ENCODE measurements around the gene ARHGAP4. TPM values are rescaled to one million over a fixed set of nuclear protein-coding genes. Genes with fewer than 3 reads are reported as not detected.
A peak's percentile ranks its signal among the peaks of the same experiment; 100 is the strongest.

ARHGAP4 gene
- total RNA-seq, 4 donors from 2014 or later = 23.6 to 211 (median 57.6) TPM

DNA sequence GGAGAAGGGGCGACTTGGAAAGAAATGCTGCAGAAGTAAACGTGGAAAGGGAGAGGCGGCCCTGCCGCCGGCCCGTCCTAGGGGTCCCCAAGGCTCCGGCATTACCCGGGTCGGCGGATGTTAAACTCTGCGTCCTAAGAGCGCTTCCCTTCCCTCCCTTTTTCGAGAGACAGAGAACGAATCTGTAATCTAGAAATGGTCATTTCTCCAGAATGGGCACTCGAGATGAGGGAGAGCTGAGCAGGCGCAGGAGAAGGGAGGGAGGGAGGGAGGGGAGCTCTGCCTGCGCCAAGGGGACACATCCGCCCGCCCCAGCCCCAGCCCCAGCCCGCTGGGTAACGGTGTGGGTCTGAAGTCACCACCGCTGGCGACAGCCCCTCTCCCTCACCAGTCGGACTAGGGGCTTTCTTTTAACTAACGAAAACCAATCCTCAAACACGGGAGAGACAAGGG lies 43.9 kb upstream of the ARHGAP4 start:
- Histone ChIP-seq H3K4me3 (peak overlapping the region; percentile 70 to 85 (median 79)), H3K4me1 (peaks cover 0 to 57% (median 15%) of the 10 kb centered on the region in 4 donors), H3K36me3 (no peaks in the 10 kb centered on the region), H3K27ac (peak overlapping the region; percentile 99 to 100 (median 99)), H3K9me3 (no peaks in the 10 kb centered on the region), H3K27me3 (no peaks in the 10 kb centered on the region)
- TF ChIP-seq, protein P1, sequence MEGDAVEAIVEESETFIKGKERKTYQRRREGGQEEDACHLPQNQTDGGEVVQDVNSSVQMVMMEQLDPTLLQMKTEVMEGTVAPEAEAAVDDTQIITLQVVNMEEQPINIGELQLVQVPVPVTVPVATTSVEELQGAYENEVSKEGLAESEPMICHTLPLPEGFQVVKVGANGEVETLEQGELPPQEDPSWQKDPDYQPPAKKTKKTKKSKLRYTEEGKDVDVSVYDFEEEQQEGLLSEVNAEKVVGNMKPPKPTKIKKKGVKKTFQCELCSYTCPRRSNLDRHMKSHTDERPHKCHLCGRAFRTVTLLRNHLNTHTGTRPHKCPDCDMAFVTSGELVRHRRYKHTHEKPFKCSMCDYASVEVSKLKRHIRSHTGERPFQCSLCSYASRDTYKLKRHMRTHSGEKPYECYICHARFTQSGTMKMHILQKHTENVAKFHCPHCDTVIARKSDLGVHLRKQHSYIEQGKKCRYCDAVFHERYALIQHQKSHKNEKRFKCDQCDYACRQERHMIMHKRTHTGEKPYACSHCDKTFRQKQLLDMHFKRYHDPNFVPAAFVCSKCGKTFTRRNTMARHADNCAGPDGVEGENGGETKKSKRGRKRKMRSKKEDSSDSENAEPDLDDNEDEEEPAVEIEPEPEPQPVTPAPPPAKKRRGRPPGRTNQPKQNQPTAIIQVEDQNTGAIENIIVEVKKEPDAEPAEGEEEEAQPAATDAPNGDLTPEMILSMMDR (IDR thresholded peaks at IDR 0.05) = no peak
- TF ChIP-seq POLR2A (IDR thresholded peaks at IDR 0.05) = no peak
- peak in 1 of 3 donors; percentile 66 for DNase-seq

DNA sequence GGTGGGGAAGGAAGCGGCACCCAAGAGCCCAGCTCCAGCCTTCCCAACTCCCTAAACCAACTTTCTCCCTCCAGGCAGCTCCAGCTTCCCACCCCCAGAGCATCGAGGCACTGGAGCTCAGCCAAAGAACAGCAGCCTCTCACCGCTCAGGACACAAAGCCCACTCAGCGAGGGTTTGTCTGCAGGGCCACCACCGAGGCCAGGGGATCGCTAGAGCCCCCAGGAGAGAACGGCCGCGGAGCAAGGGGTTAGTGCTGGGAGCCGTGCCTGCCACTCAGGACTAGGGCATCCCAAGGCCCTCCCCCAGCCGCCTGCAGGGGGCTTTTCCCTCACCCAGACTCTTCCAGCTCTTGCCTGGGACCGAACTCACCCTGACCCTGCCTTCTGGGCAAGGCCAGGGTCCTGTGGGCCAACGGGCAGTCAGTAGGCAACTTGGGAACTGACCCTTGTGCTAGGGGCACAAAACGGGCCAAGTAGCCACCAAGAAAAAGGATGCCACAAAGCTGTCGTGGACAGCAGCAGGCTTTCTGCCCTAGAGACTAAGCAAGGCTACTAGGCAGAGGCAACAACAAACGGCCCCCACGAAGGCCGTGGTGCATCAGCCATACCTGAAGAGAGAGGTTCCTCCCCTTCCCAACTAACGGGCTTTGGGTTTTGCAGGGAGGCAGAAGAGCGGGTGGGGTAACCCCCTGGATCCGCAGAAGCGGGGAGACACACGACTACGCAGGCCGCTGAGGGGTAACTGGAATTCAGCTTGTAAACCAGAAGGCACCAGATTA lies 43.2 kb upstream of the ARHGAP4 start:
- H3K4me3 ChIP-seq = peak overlapping the region; percentile 70 to 85 (median 79)
- H3K27ac ChIP-seq = peak overlapping the region; percentile 99 to 100 (median 99)
- DNase-seq = peak in 1 of 3 donors; percentile 49
- TF ChIP-seq, protein P1 (IDR thresholded peaks at IDR 0.05) = no peak
- no peak for TF ChIP-seq POLR2A (IDR thresholded peaks at IDR 0.05)
- H3K27me3 ChIP-seq = no peaks in the 10 kb centered on the region
- no peaks in the 10 kb centered on the region for H3K9me3 ChIP-seq
- H3K4me1 ChIP-seq = peaks cover 0 to 51% (median 15%) of the 10 kb centered on the region in 4 donors
- no peaks in the 10 kb centered on the region for H3K36me3 ChIP-seq

DNA sequence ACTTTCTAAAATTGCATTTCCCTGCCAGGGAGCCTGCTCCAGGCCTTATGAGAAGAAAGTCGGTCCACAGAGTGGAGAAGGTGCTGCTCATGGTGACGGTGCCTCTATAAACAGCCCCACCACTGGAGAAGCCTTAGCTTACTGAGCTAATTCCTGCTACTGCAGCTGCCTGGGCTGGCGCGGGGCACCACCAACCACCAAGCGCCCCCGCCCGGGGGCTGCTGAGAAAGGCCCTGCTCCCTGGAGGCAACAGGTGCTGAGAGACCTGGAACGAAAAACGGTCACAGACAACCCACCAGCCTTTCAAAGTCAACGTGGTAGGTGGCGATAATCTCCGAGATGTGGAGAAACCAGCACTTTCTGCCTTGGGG lies 42.7 kb upstream of the ARHGAP4 start:
- Histone ChIP-seq H3K36me3 (peaks cover 0 to 2% (median 0%) of the 10 kb centered on the region in 3 donors), H3K4me3 (peak overlapping the region; percentile 70 to 85 (median 79)), H3K4me1 (peaks cover 0 to 45% (median 15%) of the 10 kb centered on the region in 4 donors), H3K9me3 (no peaks in the 10 kb centered on the region), H3K27ac (peak overlapping the region; percentile 99 to 100 (median 99)), H3K27me3 (no peaks in the 10 kb centered on the region)
- peak in 2 of 3 donors; percentile 61 to 76 for DNase-seq
- TF ChIP-seq, protein P1 (IDR thresholded peaks at IDR 0.05) = no peak
- TF ChIP-seq POLR2A (IDR thresholded peaks at IDR 0.05) = no peak

GRCh38 chrX:153968255-153968654 lies 42.2 kb upstream of the ARHGAP4 start:
- Histone ChIP-seq H3K4me1 (peaks cover 0 to 41% (median 15%) of the 10 kb centered on the region in 4 donors), H3K27me3 (no peaks in the 10 kb centered on the region), H3K4me3 (peak overlapping the region in 3 of 4 donors; percentile 70 to 85 (median 79)), H3K27ac (peak overlapping the region; percentile 99 to 100 (median 99)), H3K36me3 (peaks cover 0 to 6% (median 0%) of the 10 kb centered on the region in 3 donors), H3K9me3 (no peaks in the 10 kb centered on the region)
- TF ChIP-seq, protein P1 (IDR thresholded peaks at IDR 0.05) = no peak
- no peak for TF ChIP-seq POLR2A (IDR thresholded peaks at IDR 0.05)
- no peak for DNase-seq

DNA sequence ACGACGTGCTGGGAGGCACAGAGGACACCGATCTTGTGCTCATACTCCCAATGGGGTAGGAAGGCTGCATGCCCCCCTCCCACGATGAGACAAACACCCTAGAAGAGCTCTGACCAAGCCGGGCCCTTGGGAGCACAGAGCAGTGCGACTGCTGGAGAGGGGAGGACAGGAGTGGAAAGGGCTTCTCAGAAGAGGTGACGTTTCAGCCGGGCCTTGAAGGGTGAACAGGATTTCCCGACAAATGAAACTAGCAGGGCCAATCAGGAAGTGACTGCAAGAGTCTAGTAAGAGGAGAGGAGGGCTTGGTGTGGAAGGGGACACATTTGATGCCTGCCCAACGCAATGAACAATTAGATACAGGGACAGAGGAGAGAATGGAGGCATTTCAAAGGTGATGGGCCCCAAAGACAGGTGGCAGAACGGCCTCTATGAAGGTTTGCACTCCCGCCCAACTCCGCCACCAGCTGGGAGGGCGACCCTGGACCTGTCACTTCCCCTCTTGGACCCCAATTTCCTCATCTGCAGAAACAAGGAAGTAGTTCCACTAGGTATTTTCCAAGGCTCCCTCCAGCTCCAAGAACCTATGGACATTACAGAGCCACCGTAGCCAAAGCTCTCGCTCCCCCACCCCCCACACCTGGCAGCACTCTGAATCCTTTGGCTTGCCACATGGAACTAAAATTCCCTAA lies 41.6 kb upstream of the ARHGAP4 start:
- TF ChIP-seq, protein P1 (IDR thresholded peaks at IDR 0.05) = no peak
- peak overlapping the region in 3 of 4 donors; percentile 20 to 70 (median 24) for H3K4me3 ChIP-seq
- no peaks in the 10 kb centered on the region for H3K27me3 ChIP-seq
- H3K27ac ChIP-seq = peak overlapping the region; percentile 99 to 100 (median 99)
- H3K4me1 ChIP-seq = peaks cover 0 to 41% (median 15%) of the 10 kb centered on the region in 4 donors
- no peaks in the 10 kb centered on the region for H3K9me3 ChIP-seq
- H3K36me3 ChIP-seq = peaks cover 0 to 12% (median 0%) of the 10 kb centered on the region in 3 donors
- DNase-seq = peak in 1 of 3 donors; percentile 38

Measured in Peyer's patch (tissue), 4 donors.